ENCODE measurements around the gene CALHM6.

CALHM6 gene

DNA sequence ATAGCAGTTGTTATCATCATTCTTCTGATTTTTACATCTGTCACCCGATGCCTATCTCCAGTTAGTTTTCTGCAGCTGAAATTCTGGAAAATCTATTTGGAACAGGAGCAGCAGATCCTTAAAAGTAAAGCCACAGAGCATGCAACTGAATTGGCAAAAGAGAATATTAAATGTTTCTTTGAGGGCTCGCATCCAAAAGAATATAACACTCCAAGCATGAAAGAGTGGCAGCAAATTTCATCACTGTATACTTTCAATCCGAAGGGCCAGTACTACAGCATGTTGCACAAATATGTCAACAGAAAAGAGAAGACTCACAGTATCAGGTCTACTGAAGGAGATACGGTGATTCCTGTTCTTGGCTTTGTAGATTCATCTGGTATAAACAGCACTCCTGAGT, 2.1 kb downstream of the CALHM6 start:
- TF ChIP-seq, protein P1, sequence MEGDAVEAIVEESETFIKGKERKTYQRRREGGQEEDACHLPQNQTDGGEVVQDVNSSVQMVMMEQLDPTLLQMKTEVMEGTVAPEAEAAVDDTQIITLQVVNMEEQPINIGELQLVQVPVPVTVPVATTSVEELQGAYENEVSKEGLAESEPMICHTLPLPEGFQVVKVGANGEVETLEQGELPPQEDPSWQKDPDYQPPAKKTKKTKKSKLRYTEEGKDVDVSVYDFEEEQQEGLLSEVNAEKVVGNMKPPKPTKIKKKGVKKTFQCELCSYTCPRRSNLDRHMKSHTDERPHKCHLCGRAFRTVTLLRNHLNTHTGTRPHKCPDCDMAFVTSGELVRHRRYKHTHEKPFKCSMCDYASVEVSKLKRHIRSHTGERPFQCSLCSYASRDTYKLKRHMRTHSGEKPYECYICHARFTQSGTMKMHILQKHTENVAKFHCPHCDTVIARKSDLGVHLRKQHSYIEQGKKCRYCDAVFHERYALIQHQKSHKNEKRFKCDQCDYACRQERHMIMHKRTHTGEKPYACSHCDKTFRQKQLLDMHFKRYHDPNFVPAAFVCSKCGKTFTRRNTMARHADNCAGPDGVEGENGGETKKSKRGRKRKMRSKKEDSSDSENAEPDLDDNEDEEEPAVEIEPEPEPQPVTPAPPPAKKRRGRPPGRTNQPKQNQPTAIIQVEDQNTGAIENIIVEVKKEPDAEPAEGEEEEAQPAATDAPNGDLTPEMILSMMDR (IDR thresholded peaks at IDR 0.05), result no peak

DNA sequence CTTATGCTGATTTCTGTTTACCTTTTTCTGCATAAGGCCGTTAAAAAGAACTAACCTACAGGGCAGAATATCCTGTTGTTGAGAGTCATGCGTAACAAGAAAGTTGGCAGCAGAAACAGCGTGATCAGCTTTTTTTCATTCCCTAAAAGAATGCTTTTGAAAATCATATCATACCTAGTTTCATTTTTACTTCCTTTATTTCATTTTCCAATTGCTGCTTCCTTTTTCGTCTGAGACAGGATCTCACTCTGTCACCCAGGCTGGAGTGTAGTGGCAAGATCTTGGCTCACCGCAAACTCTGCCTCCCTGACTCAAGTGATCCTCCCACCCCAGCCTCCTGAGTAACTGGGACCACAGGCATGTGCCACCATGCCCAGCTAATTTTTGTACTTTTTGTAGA, 4.1 kb downstream of the CALHM6 start:
- TF ChIP-seq, protein P1 (IDR thresholded peaks at IDR 0.05), result no peak

DNA sequence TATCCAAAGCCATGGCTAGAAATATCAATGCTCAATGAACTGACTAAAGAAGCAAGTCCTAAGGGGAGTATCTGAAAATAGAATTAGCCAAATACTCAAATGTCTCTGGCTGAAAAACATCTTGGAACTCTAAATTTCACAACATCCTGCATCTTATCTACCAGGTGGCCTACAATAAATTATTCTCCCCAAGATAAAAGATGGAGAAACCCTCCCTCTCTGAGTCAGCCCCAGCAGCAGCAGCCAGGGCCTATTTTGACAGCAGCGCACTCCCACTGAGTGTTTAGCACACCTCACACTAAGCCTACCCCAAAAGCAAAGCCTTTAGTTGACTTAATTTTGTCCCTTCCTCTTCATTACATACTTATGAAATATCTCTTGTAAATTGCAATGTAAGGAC, 5.9 kb downstream of the CALHM6 start:
- TF ChIP-seq, protein P1 (IDR thresholded peaks at IDR 0.05), result no peak

GRCh38 chr6:116467514-116467913, 6.3 kb downstream of the CALHM6 start:
- TF ChIP-seq, protein P1 (IDR thresholded peaks at IDR 0.05), result no peak

- TF ChIP-seq, protein P1 (IDR thresholded peaks at IDR 0.05), result no peak
Observed at GRCh38 chr6:116468293-116468692, 7.1 kb downstream of the CALHM6 start.

- TF ChIP-seq, protein P1 (IDR thresholded peaks at IDR 0.05), result no peak
Observed at GRCh38 chr6:116471531-116471930, 10.4 kb downstream of the CALHM6 start.

DNA sequence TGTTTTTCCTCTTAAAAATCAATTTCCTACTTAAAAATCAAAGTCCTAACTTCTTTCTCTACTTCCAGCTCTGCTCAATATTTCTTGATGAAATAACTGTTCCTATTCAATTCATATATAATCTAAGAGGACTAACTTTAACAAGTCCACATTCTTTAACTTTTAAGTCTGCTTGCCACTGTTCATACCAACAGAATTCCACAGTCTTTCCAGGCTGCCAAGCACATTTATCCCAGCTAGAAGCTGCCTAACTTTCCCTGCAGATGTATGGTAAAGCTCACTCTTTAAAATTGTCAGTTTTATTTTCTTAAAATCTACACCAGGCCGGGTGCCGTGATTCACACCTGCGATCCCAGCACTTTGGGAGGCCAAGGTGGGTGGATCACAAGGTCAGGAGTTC, 11.5 kb downstream of the CALHM6 start:
- TF ChIP-seq, protein P1 (IDR thresholded peaks at IDR 0.05), result no peak

DNA sequence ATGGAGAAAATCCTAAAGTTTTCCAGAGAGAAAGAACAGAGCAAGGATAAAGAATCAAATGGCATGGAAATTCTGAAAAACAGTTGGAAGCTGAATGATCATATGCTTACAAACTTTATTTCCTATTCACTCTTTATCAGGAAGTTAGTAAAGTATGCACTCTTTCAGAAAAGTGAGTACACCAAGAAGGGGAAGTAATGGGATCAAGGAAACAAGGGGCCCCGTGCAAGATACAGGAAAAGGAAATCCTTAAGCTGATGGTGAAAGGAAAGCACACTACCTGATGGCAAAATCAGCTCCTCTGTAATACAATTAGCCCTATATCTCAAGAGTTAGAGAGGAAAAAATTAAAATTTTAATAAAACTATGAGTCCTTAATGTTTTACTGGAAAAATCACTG, 14.0 kb downstream of the CALHM6 start:
- TF ChIP-seq, protein P1 (IDR thresholded peaks at IDR 0.05), result no peak

All from LNCAP (cell line).